Heart left ventricle (tissue), 16 donors: ENCODE measurements around the gene STK16. TPM values are rescaled to one million over a fixed set of nuclear protein-coding genes. Genes with fewer than 3 reads are reported as not detected.
A peak's percentile ranks its signal among the peaks of the same experiment; 100 is the strongest.

Source experiments
- ATAC-seq, 4 donors: fragments of 200-7000 bp; cut with Tn5 transposase; one replicate each; pipeline ENCODE4 v1.9.1; 2020 to 2022; ENCODE audit warnings: moderate library complexity in 4 of 4, mild to moderate bottlenecking in 3 of 4, moderate number of reproducible peaks in 1 of 4
- DNase-seq, 5 donors: peaks; one replicate each; pipeline ENCODE4 v3.0.0-alpha.2; 2020
- H3K27ac ChIP-seq, 12 donors: fragments of 200-600 bp; sonication (generic) in 4 of 12; one replicate each; pipeline versions ENCODE4 v1.5.0 to v1.8.0; 2016 to 2022; ENCODE audit warnings: mild to moderate bottlenecking in 2 of 12
- H3K27me3 ChIP-seq, 9 donors: fragments of 200-600 bp; sonication (generic) in 2 of 9; one replicate each; pipeline versions ENCODE4 v1.5.1 to v1.8.0; 2016 to 2022; ENCODE audit warnings: mild to moderate bottlenecking in 3 of 9
- H3K36me3 ChIP-seq, 9 donors: fragments of 200-600 bp; sonication (generic) in 2 of 9; one replicate each; pipeline versions ENCODE4 v1.5.0 to v1.8.0; 2018 to 2022; ENCODE audit warnings: mild to moderate bottlenecking in 2 of 9
- H3K4me1 ChIP-seq, 12 donors: fragments of 200-600 bp; sonication (generic) in 4 of 12; one replicate each; pipeline versions ENCODE4 v1.5.0 to v1.8.0; 2016 to 2022; ENCODE audit warnings: mild to moderate bottlenecking in 3 of 12
- H3K4me3 ChIP-seq, 12 donors: fragments of 200-600 bp; sonication (generic) in 4 of 12; one replicate each; pipeline versions ENCODE4 v1.5.0 to v1.8.0; 2017 to 2022; ENCODE audit warnings: mild to moderate bottlenecking in 9 of 12, moderate library complexity in 4 of 12
- H3K9me3 ChIP-seq, 12 donors: fragments of 200-600 bp; sonication (generic) in 4 of 12; one replicate each; pipeline versions ENCODE4 v1.5.0 to v1.8.0; 2016 to 2022; ENCODE audit warnings: mild to moderate bottlenecking in 1 of 12
- CTCF ChIP-seq, 12 donors: fragments of 200-600 bp; sonication (generic) in 4 of 12; IDR thresholded peaks; one replicate each; pipeline versions ENCODE4 v1.5.0 to v1.8.0; 2018 to 2022; ENCODE audit warnings: antibody characterized with exemption in 12 of 12, mild to moderate bottlenecking in 5 of 12
- POLR2A ChIP-seq, 2 donors: fragments of 450-650 bp; IDR thresholded peaks; one replicate each; pipeline ENCODE4 v1.6.1; 2017; ENCODE audit warnings: antibody characterized with exemption in 2 of 2, mild to moderate bottlenecking in 2 of 2, moderate library complexity in 2 of 2
- WGBS, 4 donors: extraction: QIAGEN DNeasy Blood & Tissue Kit in 2 of 4; methylation state at CpG; one replicate each; pipeline versions ENCODE4 v1.1.5 to v1.1.7; 2013 to 2018; 5-methylcytosine and 5-hydroxymethylcytosine counted together
- intact Hi-C, 10 donors: fragments of 100-400 bp; cut with DNase I; formaldehyde crosslinking; loops; one replicate each; pipeline versions ENCODE4 v1.11.1 to v1.14.2; 2022
- polyA plus RNA-seq, 2 donors: library from polyadenylated mRNA; stranded (reverse); fragments of 200-250 nt; gene quantifications; one replicate each; pipeline ENCODE4 v1.2.3, GENCODE V29; 2013
- total RNA-seq, 9 donors: library from RNA; depleted of rRNA in 2 of 9; stranded (reverse); fragments of >200 nt in 2 of 9; fragmentation: NEBNext Ultra II Directional in 3 of 9; extraction: Animal tissue kit (Norgen Biotek cat#: 25700) in 3 of 9; gene quantifications; one replicate each; pipeline versions ENCODE4 v1.1.0 to v1.2.4, GENCODE V29; 2016 to 2023
- donor health status: ischemic (EF 13 %, LVEDD 7.1; RV severe dilation, severe dysfunction).
- donor health status: healthy with polysubstance abuse.
- donor health status: DM: no; HTN: yes; CAD: no.
- donor health status: DM: no; HTN: no; CAD: no.
- donor health status: ischemic (EF 25% LVEDD 6.9; RV normal size, moderate dysfunction).
- donor health status: ischemic (EF 25% LVEDD 5.7; RV mildly dilated, moderate dysfunction).
- donor health status: healthy.
- donor health status: DM: yes; HTN: yes; CAD: no.
- donor health status: ischemic (EF 35%, LVEDD 5.7; RV mildly dilated, moderate dysfunction).
- donor health status: nonischemic (EF 11% LVEDD 7.7; RV severe dilation, severe dysfunction).
- donor health status: DM: yes; HTN: yes; CAD: no.
- donor health status: PGD.
- donor health status: ischemic (EF 29% LVEDD 5.4; RV normal size, mild dysfunction).
- donor health status: nonischemic (EF 23%, LVEDD 6.1; RV moderate dilation, normal function).

STK16 gene
- total and polyA plus RNA-seq, 11 donors, result 13.8 to 31.6 (median 19.1) TPM

GRCh38 chr2:219269362-219270054 lies 24.2 kb downstream of the STK16 start:
- H3K27me3 ChIP-seq, result no peaks in the 10 kb centered on the region
- ATAC-seq (peak in 3 of 4 donors; percentile 44 to 72 (median 70)), DNase-seq (peak in 3 of 5 donors; percentile 55 to 69 (median 56))
- H3K4me3 ChIP-seq, result no peak overlapping the region
- TF ChIP-seq POLR2A (IDR thresholded peaks at IDR 0.05) (no peak), CTCF (IDR thresholded peaks at IDR 0.05) (no peak)
- no peaks in the 10 kb centered on the region for H3K9me3 ChIP-seq
- 44 to 61% (median 48%) methylated on average over 6 to 8 of the region's 8 CpGs for WGBS, 4 donors
- H3K27ac ChIP-seq, result peak overlapping the region in 4 of 12 donors; percentile 8 to 47 (median 26)
- peaks cover 0 to 21% (median 7%) of the 10 kb centered on the region in 12 donors for H3K4me1 ChIP-seq
- intact Hi-C loops, result no loop called here
- H3K36me3 ChIP-seq, result no peaks in the 10 kb centered on the region

- no peaks in the 10 kb centered on the region for H3K27me3 ChIP-seq
- ATAC-seq (no peak), DNase-seq (peak in 1 of 5 donors; percentile 4)
- 72 to 94% (median 91%) methylated on average over 5 of the region's 5 CpGs for WGBS, 4 donors
- TF ChIP-seq POLR2A (IDR thresholded peaks at IDR 0.05) (no peak), CTCF (IDR thresholded peaks at IDR 0.05) (no peak)
- intact Hi-C loops, result no loop called here
- no peaks in the 10 kb centered on the region for H3K36me3 ChIP-seq
- peak overlapping the region in 1 of 12 donors; percentile 14 for H3K27ac ChIP-seq
- no peaks in the 10 kb centered on the region for H3K9me3 ChIP-seq
- no peak overlapping the region for H3K4me3 ChIP-seq
- peaks cover 0 to 21% (median 9%) of the 10 kb centered on the region in 12 donors for H3K4me1 ChIP-seq
These were observed 24.7 kb downstream of the STK16 start for GRCh38 chr2:219270055-219270372.

DNA sequence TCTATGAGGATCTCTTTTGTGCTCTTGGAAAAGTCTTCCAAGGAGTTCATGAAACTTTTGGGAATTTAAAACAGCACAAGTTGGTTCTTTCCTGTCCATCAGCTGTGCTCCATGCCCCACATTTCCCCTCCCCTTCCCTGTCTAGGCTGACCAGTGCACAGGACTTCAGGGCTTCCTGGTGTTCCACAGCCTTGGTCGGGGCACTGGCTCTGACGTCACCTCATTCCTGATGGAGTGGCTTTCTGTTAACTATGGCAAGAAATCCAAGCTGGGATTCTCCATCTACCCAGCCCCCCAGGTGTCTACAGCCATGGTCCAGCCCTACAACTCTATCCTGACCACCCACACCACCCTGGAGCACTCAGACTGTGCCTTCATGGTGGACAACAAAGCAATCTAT lies 25.7 kb downstream of the STK16 start:
- no peaks in the 10 kb centered on the region for H3K27me3 ChIP-seq
- DNase-seq (peak in 1 of 5 donors; percentile 5), ATAC-seq (no peak)
- no peaks in the 10 kb centered on the region for H3K9me3 ChIP-seq
- no peaks in the 10 kb centered on the region for H3K36me3 ChIP-seq
- no peak overlapping the region for H3K4me3 ChIP-seq
- H3K27ac ChIP-seq, result no peak overlapping the region
- H3K4me1 ChIP-seq, result peaks cover 0 to 21% (median 9%) of the 10 kb centered on the region in 12 donors
- intact Hi-C loops, result no loop called here
- TF ChIP-seq CTCF (IDR thresholded peaks at IDR 0.05), result no peak
- no peak for TF ChIP-seq POLR2A (IDR thresholded peaks at IDR 0.05)
- WGBS, 4 donors, result 70 to 77% (median 72%) methylated on average over 2 of the region's 2 CpGs

DNA sequence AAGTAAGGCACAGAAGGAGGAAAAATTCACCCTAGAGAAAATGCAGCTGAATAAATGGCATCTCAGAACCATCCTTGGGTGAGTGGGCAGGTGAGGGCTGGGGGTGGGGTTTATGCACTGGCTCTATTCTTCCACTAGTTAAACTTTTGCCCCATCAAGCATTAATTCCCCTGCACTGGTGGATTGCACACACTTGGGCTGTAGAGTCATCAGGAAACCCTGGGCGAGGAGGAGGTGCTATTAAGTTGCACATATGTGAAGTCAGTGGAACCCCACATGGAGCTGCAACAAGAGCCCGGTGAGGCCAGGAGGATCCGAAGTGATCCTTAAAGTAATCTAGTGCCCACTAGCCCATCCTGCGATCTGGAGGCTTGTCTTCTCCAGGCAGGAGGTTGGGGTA lies 27.1 kb downstream of the STK16 start:
- ATAC-seq, result no peak

More for the DNA sequence above, 27.1 kb downstream of the STK16 start:
- DNase-seq, result peak in 1 of 5 donors; percentile 3
- H3K27me3 ChIP-seq, result no peaks in the 10 kb centered on the region
- intact Hi-C loops, result no loop called here
- H3K36me3 ChIP-seq, result no peaks in the 10 kb centered on the region
- TF ChIP-seq CTCF (IDR thresholded peaks at IDR 0.05) (no peak), POLR2A (IDR thresholded peaks at IDR 0.05) (no peak)
- WGBS, 4 donors, result 82 to 90% (median 86%) methylated on average over 4 of the region's 4 CpGs
- H3K4me1 ChIP-seq, result peaks cover 0 to 21% (median 9%) of the 10 kb centered on the region in 12 donors
- no peak overlapping the region for H3K4me3 ChIP-seq
- H3K27ac ChIP-seq, result no peak overlapping the region
- H3K9me3 ChIP-seq, result no peaks in the 10 kb centered on the region
